Calu3 (cell line): Measurements from ENCODE around the gene CLIP2. TPM values are rescaled to one million over a fixed set of nuclear protein-coding genes. Genes with fewer than 3 reads are reported as not detected.
A peak's percentile ranks its signal among the peaks of the same experiment; 100 is the strongest.

ENCODE experiments used
- BruUV-seq: library from RNA; stranded (reverse); fragments of 400-500 nt; replicated peaks from 2 replicates; lab custom pipeline; 2021; lab: Mats Ljungman, UMichigan
- CTCF ChIA-PET: fragments of 300-600 bp; sonication (Branson Sonifier 250); formaldehyde crosslinking; loops from one replicate; lab custom pipeline; 2022; ENCODE audit warnings: antibody characterized with exemption; lab: Charles Lee
- DNase-seq: peaks from one replicate; pipeline ENCODE4 v3.0.0; 2022
- H3K27ac Mint-ChIP-seq: one replicate; pipeline ENCODE4 v1.8.0; 2022; ENCODE audit warnings: mixed read lengths; ENCODE audit not compliant: unreplicated experiment
- H3K27me3 Mint-ChIP-seq: one replicate; pipeline ENCODE4 v1.8.0; 2022; ENCODE audit warnings: mixed read lengths; ENCODE audit not compliant: unreplicated experiment
- H3K36me3 Mint-ChIP-seq: one replicate; pipeline ENCODE4 v1.8.0; 2022; ENCODE audit warnings: mild to moderate bottlenecking, moderate library complexity, mixed read lengths; ENCODE audit not compliant: insufficient read depth, unreplicated experiment
- H3K4me1 Mint-ChIP-seq: one replicate; pipeline ENCODE4 v1.8.0; 2022; ENCODE audit warnings: mild to moderate bottlenecking, low read depth, mixed read lengths; ENCODE audit not compliant: unreplicated experiment
- H3K4me3 Mint-ChIP-seq: one replicate; pipeline ENCODE4 v1.8.0; 2022; ENCODE audit warnings: mild to moderate bottlenecking, low read depth, moderate library complexity, mixed read lengths; ENCODE audit not compliant: unreplicated experiment
- H3K9me3 Mint-ChIP-seq: one replicate; pipeline ENCODE4 v1.8.0; 2022; ENCODE audit warnings: low read depth, mixed read lengths; ENCODE audit not compliant: unreplicated experiment
- intact Hi-C: fragments of 100-400 bp; cut with micrococcal nuclease; formaldehyde crosslinking; loops from one replicate; pipeline ENCODE4 v1.10.0; 2022; ENCODE audit not compliant: unreplicated experiment
- total RNA-seq: library from RNA; stranded (reverse); gene quantifications from 2 replicates; pipeline ENCODE4 v1.2.3, GENCODE V29; 2022
- TF ChIP-seq, protein P1 (sequence below): fragments of 200-600 bp; IDR thresholded peaks from one replicate; pipeline ENCODE4 v1.8.0; 2022; ENCODE audit warnings: antibody characterized with exemption; ENCODE audit not compliant: unreplicated experiment

CLIP2 gene
- total RNA-seq, 1 experiment from 2014 or later, result 22.4 TPM

DNA sequence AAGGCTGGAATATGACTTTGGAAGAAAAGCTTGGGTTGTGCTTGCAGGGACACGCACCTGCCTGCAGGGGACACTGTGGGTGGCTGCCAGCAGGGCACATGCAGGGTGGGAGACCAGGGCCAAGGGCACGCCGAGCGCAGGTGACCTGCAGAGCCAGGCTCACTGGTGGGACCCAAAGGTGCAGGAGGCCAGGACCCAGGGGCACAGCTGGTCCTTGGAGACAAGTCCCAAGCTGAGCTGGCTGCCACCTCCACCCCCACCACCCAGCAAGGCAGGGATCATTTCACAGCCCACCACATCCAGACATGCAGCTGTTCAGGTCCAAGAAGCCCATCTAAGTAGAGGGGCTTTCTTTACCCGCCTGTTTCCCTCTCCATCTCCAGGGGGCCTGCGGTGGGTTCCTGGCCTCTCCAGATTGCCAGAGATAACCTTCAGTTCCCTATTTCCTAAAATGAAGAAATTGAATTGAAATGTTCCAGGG, 13.8 kb upstream of the CLIP2 start:
- H3K9me3 Mint-ChIP-seq, result no peaks in the 10 kb centered on the region
- peaks cover 4% of the 10 kb centered on the region for H3K36me3 Mint-ChIP-seq
- TF ChIP-seq, protein P1, sequence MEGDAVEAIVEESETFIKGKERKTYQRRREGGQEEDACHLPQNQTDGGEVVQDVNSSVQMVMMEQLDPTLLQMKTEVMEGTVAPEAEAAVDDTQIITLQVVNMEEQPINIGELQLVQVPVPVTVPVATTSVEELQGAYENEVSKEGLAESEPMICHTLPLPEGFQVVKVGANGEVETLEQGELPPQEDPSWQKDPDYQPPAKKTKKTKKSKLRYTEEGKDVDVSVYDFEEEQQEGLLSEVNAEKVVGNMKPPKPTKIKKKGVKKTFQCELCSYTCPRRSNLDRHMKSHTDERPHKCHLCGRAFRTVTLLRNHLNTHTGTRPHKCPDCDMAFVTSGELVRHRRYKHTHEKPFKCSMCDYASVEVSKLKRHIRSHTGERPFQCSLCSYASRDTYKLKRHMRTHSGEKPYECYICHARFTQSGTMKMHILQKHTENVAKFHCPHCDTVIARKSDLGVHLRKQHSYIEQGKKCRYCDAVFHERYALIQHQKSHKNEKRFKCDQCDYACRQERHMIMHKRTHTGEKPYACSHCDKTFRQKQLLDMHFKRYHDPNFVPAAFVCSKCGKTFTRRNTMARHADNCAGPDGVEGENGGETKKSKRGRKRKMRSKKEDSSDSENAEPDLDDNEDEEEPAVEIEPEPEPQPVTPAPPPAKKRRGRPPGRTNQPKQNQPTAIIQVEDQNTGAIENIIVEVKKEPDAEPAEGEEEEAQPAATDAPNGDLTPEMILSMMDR, result peak; percentile 52
- no peak overlapping the region for H3K4me3 Mint-ChIP-seq
- no peaks in the 10 kb centered on the region for H3K27me3 Mint-ChIP-seq
- H3K4me1 Mint-ChIP-seq, result peaks cover 17% of the 10 kb centered on the region
- no peak for DNase-seq
- CTCF ChIA-PET, result interaction anchor here (1.0 to 1.4 kb wide), 4 partner anchors 9 to 21 kb away, joined by 3 to 8 read pairs (median 4); no protein-coding TSS in a partner anchor
- no peak overlapping the region for H3K27ac Mint-ChIP-seq
- intact Hi-C loops, result no loop called here
- BruUV-seq, result no TSS peak

DNA sequence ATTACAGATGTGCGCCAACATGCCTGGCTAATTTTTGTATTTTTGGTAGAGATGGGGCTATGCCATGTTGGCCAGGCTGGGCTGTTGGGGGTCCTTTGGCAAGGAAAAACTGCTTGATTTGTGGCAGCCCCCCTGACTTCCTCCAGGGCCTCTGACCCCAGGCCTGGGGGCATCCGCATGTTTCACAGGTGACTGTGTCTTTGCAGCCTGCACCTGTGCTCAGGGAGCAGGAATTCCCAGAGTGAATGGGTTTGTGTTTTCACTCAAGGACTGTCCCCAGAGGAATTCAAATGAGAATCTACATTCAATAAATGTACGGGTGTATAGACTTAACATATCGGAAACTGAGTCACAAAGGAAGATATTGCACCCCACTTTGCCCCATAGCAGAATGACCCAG, 11.6 kb upstream of the CLIP2 start:
- Mint-ChIP-seq H3K27me3 (no peaks in the 10 kb centered on the region), H3K27ac (no peak overlapping the region), H3K4me3 (no peak overlapping the region), H3K36me3 (peaks cover 4% of the 10 kb centered on the region), H3K4me1 (peaks cover 10% of the 10 kb centered on the region), H3K9me3 (no peaks in the 10 kb centered on the region)
- TF ChIP-seq, protein P1, result no peak
- DNase-seq, result no peak
- BruUV-seq, result no TSS peak
- CTCF ChIA-PET, result no interaction called here
- intact Hi-C loops, result no loop called here

DNA sequence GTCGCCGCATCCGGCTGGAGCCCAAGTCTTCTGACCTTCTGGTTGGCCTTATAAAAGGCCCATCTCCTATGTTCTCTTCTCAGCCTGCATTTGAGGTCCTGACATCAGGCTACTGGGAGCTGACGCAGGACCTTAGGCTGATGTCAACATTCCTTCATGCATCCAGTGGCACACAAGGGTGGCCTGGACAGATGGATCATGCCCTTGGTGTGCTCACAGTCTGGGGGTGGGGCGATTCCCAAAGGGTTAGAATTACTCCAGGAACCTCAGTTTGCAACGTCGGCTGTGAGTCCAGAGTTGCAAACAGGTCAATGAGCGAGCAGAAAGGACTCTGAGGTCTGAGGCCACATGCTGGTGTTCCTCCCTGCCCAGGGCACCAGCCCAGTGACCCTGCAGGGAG, 8.2 kb upstream of the CLIP2 start:
- Mint-ChIP-seq H3K36me3 (peaks cover 4% of the 10 kb centered on the region), H3K4me3 (no peak overlapping the region), H3K27ac (no peak overlapping the region), H3K4me1 (peaks cover 14% of the 10 kb centered on the region), H3K9me3 (no peaks in the 10 kb centered on the region), H3K27me3 (no peaks in the 10 kb centered on the region)
- intact Hi-C loops, result no loop called here
- CTCF ChIA-PET, result no interaction called here
- DNase-seq, result no peak
- TF ChIP-seq, protein P1, result no peak
- BruUV-seq, result no TSS peak

DNA sequence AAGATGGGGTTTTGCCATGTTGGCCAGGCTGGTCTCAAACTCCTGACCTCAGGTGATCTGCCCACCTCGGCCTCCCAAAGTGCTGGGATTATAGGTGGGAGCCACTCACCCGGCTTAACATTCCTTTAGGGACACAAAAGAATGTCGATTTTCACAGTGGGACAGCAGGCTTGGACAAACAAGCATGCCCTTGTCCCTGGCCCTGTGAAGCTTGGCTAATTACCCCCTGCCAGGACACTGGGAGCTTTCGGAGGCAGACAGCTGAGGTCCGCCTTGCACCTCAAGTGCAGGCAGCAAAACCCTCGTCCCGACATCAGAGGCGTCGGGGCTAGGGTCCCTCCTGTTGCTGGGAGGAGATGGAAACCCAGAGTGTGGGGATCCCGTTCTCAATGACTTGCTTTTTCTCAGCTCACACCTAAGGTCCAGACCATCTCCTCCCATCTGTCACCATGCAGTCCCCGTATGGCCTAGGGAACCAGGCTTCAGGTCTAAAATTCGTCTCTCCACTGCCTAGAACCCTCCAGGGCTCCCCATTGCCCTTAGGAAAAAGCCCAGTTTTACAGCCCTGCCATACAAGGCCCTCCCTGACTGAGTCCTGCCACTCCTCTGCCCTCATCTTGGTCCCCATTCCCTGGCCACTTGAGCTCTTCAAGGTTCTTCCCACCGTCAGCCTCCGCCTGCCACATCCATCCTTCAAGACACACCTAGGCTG, 6.3 kb upstream of the CLIP2 start:
- H3K36me3 Mint-ChIP-seq, result peaks cover 5% of the 10 kb centered on the region
- no peaks in the 10 kb centered on the region for H3K9me3 Mint-ChIP-seq
- no peak overlapping the region for H3K4me3 Mint-ChIP-seq
- TF ChIP-seq, protein P1, result no peak
- no peaks in the 10 kb centered on the region for H3K27me3 Mint-ChIP-seq
- H3K4me1 Mint-ChIP-seq, result peaks cover 23% of the 10 kb centered on the region
- peak overlapping the region; percentile 14 for H3K27ac Mint-ChIP-seq
- no TSS peak for BruUV-seq
- DNase-seq, result no peak
- CTCF ChIA-PET, result no interaction called here
- intact Hi-C loops, result no loop called here
